Activated CD4-positive, alpha-beta memory T cell treated with anti-CD3 and anti-CD28 coated beads for 36 hours (primary cell): ENCODE measurements around the gene ELOA. TPM values are rescaled to one million over a fixed set of nuclear protein-coding genes. Genes with fewer than 3 reads are reported as not detected.

Experiments used
- CTCF ChIA-PET: fragments of 350-600 bp; sonication (Branson Sonifier 250); formaldehyde crosslinking; loops from one replicate; lab custom pipeline; 2021; ENCODE audit warnings: antibody characterized with exemption, inconsistent platforms; lab: Charles Lee
- POLR2A ChIA-PET: fragments of 350-600 bp; sonication (Branson Sonifier 250); formaldehyde crosslinking; loops from one replicate; lab custom pipeline; 2021; ENCODE audit warnings: antibody characterized with exemption; lab: Charles Lee
- DNase-seq: peaks from one replicate; pipeline ENCODE4 v3.0.0-alpha.2; 2020
- H3K27ac Mint-ChIP-seq: one replicate; pipeline ENCODE4 v1.8.0; 2021; ENCODE audit warnings: mixed read lengths
- H3K27me3 Mint-ChIP-seq: one replicate; pipeline ENCODE4 v1.8.0; 2021; ENCODE audit warnings: mixed read lengths
- H3K36me3 Mint-ChIP-seq: one replicate; pipeline ENCODE4 v1.8.0; 2021; ENCODE audit warnings: mixed read lengths
- H3K4me1 Mint-ChIP-seq: one replicate; pipeline ENCODE4 v1.8.0; 2021; ENCODE audit warnings: low read depth, mixed read lengths
- H3K4me3 Mint-ChIP-seq: one replicate; pipeline ENCODE4 v1.8.0; 2021; ENCODE audit warnings: mild to moderate bottlenecking, mixed read lengths
- H3K9me3 Mint-ChIP-seq: one replicate; pipeline ENCODE4 v1.8.0; 2021; ENCODE audit warnings: mixed read lengths
- intact Hi-C: fragments of 100-400 bp; cut with micrococcal nuclease; formaldehyde crosslinking; loops from one replicate; pipeline ENCODE4 v1.15.1; 2023
- total RNA-seq, 2 experiments: library from RNA; stranded (reverse); gene quantifications; one replicate each; pipeline ENCODE4 v1.2.3, GENCODE V29; 2021

The ELOA gene
- total RNA-seq, 2 experiments from 2014 or later: 28.1 to 30.4 TPM

GRCh38 chr1:23804183-23804835, 61.0 kb downstream of the ELOA start:
- ChIA-PET CTCF (interaction anchor here (1.0 to 1.2 kb wide), 2 partner anchors 20 to 112 kb away, joined by 3 to 4 read pairs; no protein-coding TSS in a partner anchor), POLR2A (no interaction called here)
- Mint-ChIP-seq H3K36me3 (peaks cover 4% of the 10 kb centered on the region), H3K27me3 (no peaks in the 10 kb centered on the region), H3K4me3 (no peak overlapping the region), H3K4me1 (peaks cover 10% of the 10 kb centered on the region), H3K27ac (no peak overlapping the region), H3K9me3 (no peaks in the 10 kb centered on the region)
- intact Hi-C loops: no loop called here
- DNase-seq: no peak

DNA sequence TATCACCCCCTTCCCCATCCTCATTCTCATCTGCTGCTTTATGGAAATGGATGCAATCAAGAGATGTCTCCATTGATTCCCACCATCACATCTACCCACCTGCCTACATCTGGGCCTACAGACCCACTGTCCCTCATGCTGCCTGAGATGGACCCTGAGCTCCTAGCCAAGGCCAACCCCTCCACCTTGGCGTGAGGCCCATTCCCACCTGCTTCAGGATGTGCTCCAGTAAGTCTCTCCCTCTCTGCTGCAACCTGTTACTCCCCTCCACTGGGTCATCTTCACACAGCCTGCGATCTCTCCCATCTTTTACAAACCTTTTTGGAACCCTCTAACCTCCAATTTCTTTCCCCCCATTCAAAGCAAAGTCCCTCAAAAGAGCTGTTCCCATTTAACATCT, 61.8 kb downstream of the ELOA start:
- intact Hi-C loops: no loop called here
- POLR2A ChIA-PET: no interaction called here

GRCh38 chr1:23806280-23806679, 63.0 kb downstream of the ELOA start:
- no peak overlapping the region for H3K27ac Mint-ChIP-seq
- H3K36me3 Mint-ChIP-seq: peaks cover 2% of the 10 kb centered on the region
- H3K27me3 Mint-ChIP-seq: no peaks in the 10 kb centered on the region
- no peak for DNase-seq
- ChIA-PET CTCF (interaction anchor here (0.7 to 2.2 kb wide), 4 partner anchors 34 to 108 kb away, joined by 3 to 9 read pairs (median 4); no protein-coding TSS in a partner anchor), POLR2A (interaction anchor here (0.6 kb wide), 1 partner anchor 19 kb away, joined by 3 read pairs; the partner anchor contains the start of gene HMGCL)
- intact Hi-C loops: no loop called here
- H3K9me3 Mint-ChIP-seq: no peaks in the 10 kb centered on the region
- H3K4me3 Mint-ChIP-seq: no peak overlapping the region
- peaks cover 16% of the 10 kb centered on the region for H3K4me1 Mint-ChIP-seq

More for the DNA sequence above, 61.8 kb downstream of the ELOA start:
- no peaks in the 10 kb centered on the region for H3K27me3 Mint-ChIP-seq
- CTCF ChIA-PET: no interaction called here
- peaks cover 1% of the 10 kb centered on the region for H3K36me3 Mint-ChIP-seq
- no peak for DNase-seq
- H3K4me3 Mint-ChIP-seq: no peak overlapping the region
- H3K4me1 Mint-ChIP-seq: peaks cover 10% of the 10 kb centered on the region
- H3K27ac Mint-ChIP-seq: peak overlapping the region; percentile 15
- H3K9me3 Mint-ChIP-seq: no peaks in the 10 kb centered on the region

DNA sequence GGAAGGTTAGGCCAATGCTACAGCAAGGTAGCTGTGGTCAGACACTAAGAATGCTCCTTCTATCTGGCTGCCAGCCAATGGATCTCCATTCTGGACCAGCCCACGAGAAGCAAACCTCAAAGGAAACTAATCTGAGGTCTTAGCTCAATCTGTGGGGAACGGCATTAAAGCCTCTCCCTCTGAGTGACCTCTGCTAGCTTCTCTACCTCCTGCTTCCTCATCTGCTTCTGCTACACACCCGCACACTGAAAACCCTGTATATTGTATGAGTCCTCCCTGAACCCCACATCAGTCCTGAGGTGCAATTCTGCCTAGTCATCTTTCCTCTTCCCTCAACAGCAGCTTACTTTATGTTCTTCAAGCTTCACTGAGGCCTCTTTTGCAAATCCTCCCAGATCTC, 64.2 kb downstream of the ELOA start:
- ChIA-PET POLR2A (interaction anchor here (0.6 to 0.7 kb wide), 3 partner anchors 9 to 140 kb away, joined by 3 read pairs; no protein-coding TSS in a partner anchor), CTCF (interaction anchor here (1.2 to 2.2 kb wide), 4 partner anchors 17 to 107 kb away, joined by 3 to 9 read pairs (median 4); no protein-coding TSS in a partner anchor)
- Mint-ChIP-seq H3K4me1 (peaks cover 12% of the 10 kb centered on the region), H3K9me3 (no peaks in the 10 kb centered on the region), H3K27me3 (no peaks in the 10 kb centered on the region), H3K36me3 (peaks cover 6% of the 10 kb centered on the region), H3K4me3 (no peak overlapping the region), H3K27ac (no peak overlapping the region)
- intact Hi-C loops: no loop called here
- DNase-seq: no peak

DNA sequence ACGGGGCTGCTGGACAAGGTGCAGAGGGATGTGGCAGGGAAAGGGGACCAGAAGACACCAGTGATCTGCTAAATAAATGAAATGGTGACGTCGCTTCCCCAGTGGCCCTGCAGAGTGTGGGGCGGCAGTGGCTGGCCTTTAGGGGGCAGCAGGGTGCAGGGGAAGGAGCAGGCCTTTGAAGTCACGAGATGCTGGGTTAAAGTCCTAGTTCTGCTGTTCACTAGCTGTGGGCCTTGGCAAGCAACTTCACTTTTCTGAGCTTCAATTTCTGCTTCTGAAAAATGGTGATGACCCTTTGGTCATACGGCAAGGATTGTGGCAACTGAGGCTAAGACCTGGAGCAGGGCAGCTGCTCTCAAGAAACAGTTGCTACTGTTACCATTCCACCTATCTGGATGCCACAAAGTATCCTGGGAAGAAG, 66.5 kb downstream of the ELOA start:
- no peak overlapping the region for H3K27ac Mint-ChIP-seq
- H3K4me1 Mint-ChIP-seq: peaks cover 12% of the 10 kb centered on the region

GRCh38 chr1:23810818-23811540, 67.7 kb downstream of the ELOA start:
- peaks cover 12% of the 10 kb centered on the region for H3K4me1 Mint-ChIP-seq
- H3K4me3 Mint-ChIP-seq: no peak overlapping the region
- H3K27ac Mint-ChIP-seq: no peak overlapping the region
- H3K27me3 Mint-ChIP-seq: no peaks in the 10 kb centered on the region
- peak; percentile 73 for DNase-seq
- peaks cover 14% of the 10 kb centered on the region for H3K36me3 Mint-ChIP-seq
- intact Hi-C loops: loop anchor here (2.0 kb wide), 1 partner anchor 106 kb away; no protein-coding TSS in a partner anchor
- CTCF ChIA-PET: interaction anchor here (0.8 to 5.1 kb wide), 31 partner anchors 10 to 217 kb away, joined by 3 to 84 read pairs (median 5); partner anchors contain the start of genes FUCA1, GALE, HMGCL and LYPLA2
- no peaks in the 10 kb centered on the region for H3K9me3 Mint-ChIP-seq
- POLR2A ChIA-PET: interaction anchor here (0.6 to 1.5 kb wide), 3 partner anchors 11 to 712 kb away, joined by 3 to 5 read pairs (median 5); partner anchors contain the start of genes GALE and HMGCL

More for the DNA sequence above, 66.5 kb downstream of the ELOA start:
- H3K36me3 Mint-ChIP-seq: peaks cover 12% of the 10 kb centered on the region
- intact Hi-C loops: loop anchor here (1.0 to 2.0 kb wide), 2 partner anchors 59 to 107 kb away; partner anchors contain the start of gene FUCA1
- H3K27me3 Mint-ChIP-seq: no peaks in the 10 kb centered on the region
- no peak overlapping the region for H3K4me3 Mint-ChIP-seq
- no peaks in the 10 kb centered on the region for H3K9me3 Mint-ChIP-seq
- POLR2A ChIA-PET: interaction anchor here (0.7 to 1.5 kb wide), 3 partner anchors 9 to 21 kb away, joined by 3 to 5 read pairs (median 5); partner anchors contain the start of genes GALE and HMGCL
- CTCF ChIA-PET: interaction anchor here (0.6 to 5.1 kb wide), 26 partner anchors 8 to 615 kb away, joined by 3 to 84 read pairs (median 8); partner anchors contain the start of genes FUCA1, GALE, HMGCL and LYPLA2
- peak; percentile 89 for DNase-seq

Other genes with a start within 250 kb of the ELOA start
- 10 to 100 TPM; 22.1 to 26.3 TPM for gene E2F2, start 212.2 kb upstream of the ELOA start, total RNA-seq
- gene ID3, start 184.0 kb upstream of the ELOA start, total RNA-seq: 10 to 100 TPM; 35.9 to 36.2 TPM
- gene RPL11, start 51.7 kb upstream of the ELOA start, total RNA-seq: 1,000 to 10,000 TPM; 1,338 to 1,385 TPM
- gene PITHD1, start 34.9 kb downstream of the ELOA start, total RNA-seq: 10 to 100 TPM; 67.2 to 69.0 TPM
- gene LYPLA2, start 47.7 kb downstream of the ELOA start, total RNA-seq: 10 to 100 TPM; 70.5 to 71.1 TPM
- gene GALE, start 57.3 kb downstream of the ELOA start, total RNA-seq: 10 to 100 TPM; 49.4 to 54.9 TPM
- gene HMGCL, start 82.0 kb downstream of the ELOA start, total RNA-seq: 10 to 100 TPM; 34.2 to 35.3 TPM
- 1 to 10 TPM; 5.3 to 5.4 TPM for gene FUCA1, start 124.8 kb downstream of the ELOA start, total RNA-seq
- not detected for gene CNR2, start 169.9 kb downstream of the ELOA start, total RNA-seq
- gene PNRC2, start 216.4 kb downstream of the ELOA start, total RNA-seq: 100 to 1,000 TPM; 116 to 120 TPM
- 100 to 1,000 TPM; 175 to 184 TPM for gene SRSF10, start 236.9 kb downstream of the ELOA start, total RNA-seq